Nucleus accumbens (tissue), 56 donors: ENCODE data around the gene COMMD9.

ENCODE experiments used
- DNase-seq, 56 donors: peaks; one replicate each; lab custom pipeline; 2025; lab: John Stamatoyannopoulos, UW

The COMMD9 gene

GRCh38 chr11:36300650-36301049, 11.4 kb upstream of the COMMD9 start:
- peak in 38 of 56 donors; percentile 20 to 74 (median 46) for DNase-seq

GRCh38 chr11:36296884-36297543, 7.8 kb upstream of the COMMD9 start:
- DNase-seq, result no peak

- DNase-seq, result peak in 44 of 56 donors; percentile 22 to 86 (median 68)
Measured at GRCh38 chr11:36295926-36296325, 6.7 kb upstream of the COMMD9 start, which contains the start of gene PRR5L. TSS of gene PRR5L (plus strand) at chr11:36296288. CDS start at chr11:36401122, 104,834 bp downstream.

GRCh38 chr11:36292311-36292722, 3.1 kb upstream of the COMMD9 start:
- peak in 2 of 56 donors; percentile 15 to 24 for DNase-seq

GRCh38 chr11:36288442-36289225, 590 bp downstream of the COMMD9 start:
- no peak for DNase-seq

GRCh38 chr11:36282926-36283325, 6.3 kb downstream of the COMMD9 start:
- no peak for DNase-seq

GRCh38 chr11:36281850-36282249, 7.4 kb downstream of the COMMD9 start:
- DNase-seq, result no peak

- DNase-seq, result no peak
Measured at GRCh38 chr11:36280531-36280930, 8.7 kb downstream of the COMMD9 start.

GRCh38 chr11:36278531-36279282, 10.5 kb downstream of the COMMD9 start:
- DNase-seq, result peak in 5 of 56 donors; percentile 18 to 49 (median 21)

GRCh38 chr11:36274414-36274813, 14.8 kb downstream of the COMMD9 start:
- DNase-seq, result no peak

- DNase-seq, result peak in 10 of 56 donors; percentile 14 to 38 (median 29)
Measured at GRCh38 chr11:36273110-36273509, 16.1 kb downstream of the COMMD9 start.

GRCh38 chr11:36271794-36272407, 17.3 kb downstream of the COMMD9 start:
- DNase-seq, result no peak

GRCh38 chr11:36270701-36271100, 18.5 kb downstream of the COMMD9 start:
- DNase-seq, result no peak

- DNase-seq, result no peak
Measured at GRCh38 chr11:36268337-36268985, 20.8 kb downstream of the COMMD9 start.

GRCh38 chr11:36266767-36267166, 22.5 kb downstream of the COMMD9 start:
- DNase-seq, result no peak

GRCh38 chr11:36265793-36266628, 23.2 kb downstream of the COMMD9 start:
- DNase-seq, result peak in 23 of 56 donors; percentile 6 to 58 (median 25)

GRCh38 chr11:36264973-36265344, 24.3 kb downstream of the COMMD9 start:
- no peak for DNase-seq

- DNase-seq, result no peak
Measured at GRCh38 chr11:36264011-36264972, 24.9 kb downstream of the COMMD9 start.
